Cerebellar nuclear complex (tissue), 1 donor: Measurements from ENCODE around the gene SLC9A9.

Source experiments
- DNase-seq, 2 experiments: peaks; one replicate each; lab custom pipeline; 2025; lab: John Stamatoyannopoulos, UW

SLC9A9 gene

GRCh38 chr3:143693506-143693905 is 154.8 kb downstream of the SLC9A9 start:
- DNase-seq = no peak

- DNase-seq = no peak
Measured at GRCh38 chr3:143686638-143687197, 161.6 kb downstream of the SLC9A9 start.

GRCh38 chr3:143685491-143685890 is 162.8 kb downstream of the SLC9A9 start:
- DNase-seq = no peak

- DNase-seq = no peak
Measured at GRCh38 chr3:143677430-143677829, 170.8 kb downstream of the SLC9A9 start.

- no peak for DNase-seq
Measured at GRCh38 chr3:143676747-143677146, 171.5 kb downstream of the SLC9A9 start.

GRCh38 chr3:143676021-143676420 is 172.2 kb downstream of the SLC9A9 start:
- no peak for DNase-seq

DNA sequence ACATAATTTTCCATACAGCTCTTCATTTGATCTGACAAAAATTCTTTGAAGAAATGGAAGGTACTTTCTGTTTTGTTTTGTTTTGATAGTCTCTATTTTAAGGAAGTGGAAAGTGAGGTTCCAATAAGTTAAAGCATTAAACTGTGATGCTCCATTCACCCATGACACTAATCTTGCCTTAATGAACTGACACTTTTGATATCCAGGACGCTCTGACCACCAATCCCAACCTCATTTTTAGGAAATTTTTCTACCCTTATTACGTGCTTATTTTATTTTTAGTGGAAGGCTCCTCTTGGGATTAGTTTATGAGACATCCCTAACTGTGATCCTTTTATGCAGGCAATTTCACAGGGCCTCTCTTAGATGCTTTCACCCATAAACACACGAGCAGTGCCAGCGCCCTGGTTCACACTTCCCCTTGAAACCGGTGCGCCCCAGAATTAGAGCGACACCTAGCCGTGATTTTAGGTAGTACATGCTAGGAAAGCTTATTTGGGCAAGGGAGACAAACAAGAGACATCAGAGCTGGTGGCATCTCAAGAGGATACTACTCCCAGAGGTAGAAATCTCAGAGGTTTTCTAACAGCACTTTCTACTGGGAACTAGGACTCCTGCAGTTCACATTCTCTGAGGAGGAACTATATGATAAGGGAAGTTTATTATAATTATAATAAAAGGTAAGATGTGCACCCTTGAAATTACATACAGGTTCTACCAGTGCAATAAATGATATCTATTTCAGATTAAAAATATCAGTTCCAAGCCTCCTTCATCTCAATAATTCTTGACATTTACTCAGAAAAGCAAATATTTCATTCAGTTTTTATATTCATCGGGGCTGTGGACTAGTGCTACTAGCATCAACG is 173.9 kb downstream of the SLC9A9 start:
- no peak for DNase-seq

- no peak for DNase-seq
Measured at GRCh38 chr3:143672396-143673165, 175.7 kb downstream of the SLC9A9 start.

- no peak for DNase-seq
Measured at GRCh38 chr3:143671626-143672025, 176.6 kb downstream of the SLC9A9 start.

GRCh38 chr3:143668924-143669790 is 179.1 kb downstream of the SLC9A9 start:
- DNase-seq = no peak

DNA sequence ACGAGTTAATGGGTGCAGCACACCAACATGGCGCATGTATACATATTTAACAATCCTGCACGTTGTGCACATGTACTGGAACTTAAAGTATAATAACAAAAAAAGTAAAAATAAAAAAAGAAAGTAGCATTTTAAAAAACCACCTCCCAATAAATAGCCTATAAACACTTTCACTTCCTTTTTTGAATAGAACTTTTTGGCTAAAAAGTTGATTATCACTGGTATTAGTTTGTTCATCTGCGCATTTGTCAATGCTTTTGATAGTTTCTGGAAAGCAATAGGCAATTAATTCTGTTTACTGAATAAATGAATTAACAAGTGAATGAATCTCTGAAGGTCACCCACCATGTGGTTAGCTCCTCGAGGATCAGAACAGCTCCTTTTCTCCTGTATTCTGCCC is 179.9 kb downstream of the SLC9A9 start:
- DNase-seq = no peak

GRCh38 chr3:143661677-143662076 is 186.6 kb downstream of the SLC9A9 start:
- no peak for DNase-seq

DNA sequence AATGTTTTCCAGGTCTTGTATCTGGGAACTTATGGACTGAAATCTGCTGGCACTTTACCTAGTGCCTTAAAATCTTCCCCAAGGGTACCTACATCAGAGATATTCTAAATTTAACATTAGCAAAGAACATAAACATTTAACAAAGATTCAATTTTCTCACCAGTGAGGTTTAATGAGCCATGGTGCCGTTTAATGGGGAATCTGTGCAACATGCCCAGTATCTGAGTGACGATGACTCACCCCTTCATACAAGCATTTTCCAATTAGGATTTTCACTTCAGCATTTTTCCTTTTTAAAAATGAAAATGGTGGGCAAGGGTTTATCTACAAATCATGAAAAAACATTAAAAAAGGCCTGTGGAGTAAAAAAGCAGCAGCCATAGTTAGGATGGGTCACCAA is 189.4 kb downstream of the SLC9A9 start:
- DNase-seq = no peak

DNA sequence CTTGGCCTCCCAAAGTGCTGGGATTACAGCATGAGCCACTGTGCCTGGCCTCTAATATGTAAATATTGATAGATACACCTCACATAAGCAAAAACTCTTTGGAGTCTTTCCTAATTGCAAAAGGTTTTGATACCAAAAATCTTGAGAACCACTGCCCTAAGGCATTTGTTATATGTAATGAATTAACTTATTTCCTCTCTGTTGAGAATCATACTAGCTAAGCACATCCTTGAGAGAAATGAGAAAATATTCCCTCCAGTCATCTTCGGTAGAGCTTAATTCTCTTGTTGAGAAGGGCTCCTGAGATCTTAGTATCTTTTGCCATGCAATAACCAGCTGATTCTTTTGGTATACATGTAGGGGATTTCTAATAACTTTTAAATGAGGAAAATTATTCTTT is 190.2 kb downstream of the SLC9A9 start:
- no peak for DNase-seq

DNA sequence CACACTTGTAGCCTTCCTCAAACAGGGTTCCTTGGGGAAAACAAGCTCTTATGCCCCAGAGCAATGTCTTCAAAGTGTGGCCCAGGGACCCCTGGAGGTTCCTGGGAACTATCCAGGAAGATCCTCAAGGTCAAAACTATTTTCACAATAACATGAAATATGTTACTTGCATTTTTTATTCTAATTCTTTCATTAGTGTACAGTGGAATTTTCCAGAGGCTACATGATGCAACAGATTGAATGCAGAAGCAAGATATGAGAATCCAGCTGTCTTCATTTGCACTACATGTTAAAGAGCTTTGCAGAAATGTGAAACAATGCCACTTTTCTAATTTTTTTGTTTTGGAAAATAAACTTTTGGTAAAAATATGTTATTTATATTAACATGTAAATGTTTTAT is 190.9 kb downstream of the SLC9A9 start:
- no peak for DNase-seq

GRCh38 chr3:143654906-143655305 is 193.4 kb downstream of the SLC9A9 start:
- no peak for DNase-seq

- DNase-seq = no peak
Measured at GRCh38 chr3:143653935-143654334, 194.3 kb downstream of the SLC9A9 start.

DNA sequence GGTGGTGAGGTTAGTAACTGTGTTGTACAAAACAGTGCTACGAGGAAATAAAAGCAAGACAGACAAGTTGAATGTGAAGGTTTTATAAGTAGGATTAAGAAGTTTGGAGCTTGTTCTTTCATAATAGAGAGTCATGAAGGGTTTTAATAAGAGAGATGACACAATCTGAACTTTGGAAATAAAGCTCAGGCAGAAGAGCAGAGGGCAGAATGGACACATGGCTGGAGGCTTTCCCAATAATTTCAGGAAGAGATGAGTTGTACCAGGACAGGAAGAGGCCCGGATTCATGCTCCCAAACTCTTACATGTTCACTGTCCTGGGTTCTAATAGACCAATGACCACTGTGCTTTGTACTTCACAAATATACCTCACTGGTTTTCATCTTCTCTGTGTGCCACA is 194.8 kb downstream of the SLC9A9 start:
- DNase-seq = no peak

- no peak for DNase-seq
Measured at GRCh38 chr3:143652118-143652517, 196.2 kb downstream of the SLC9A9 start.

GRCh38 chr3:143650827-143651226 is 197.4 kb downstream of the SLC9A9 start:
- no peak for DNase-seq

DNA sequence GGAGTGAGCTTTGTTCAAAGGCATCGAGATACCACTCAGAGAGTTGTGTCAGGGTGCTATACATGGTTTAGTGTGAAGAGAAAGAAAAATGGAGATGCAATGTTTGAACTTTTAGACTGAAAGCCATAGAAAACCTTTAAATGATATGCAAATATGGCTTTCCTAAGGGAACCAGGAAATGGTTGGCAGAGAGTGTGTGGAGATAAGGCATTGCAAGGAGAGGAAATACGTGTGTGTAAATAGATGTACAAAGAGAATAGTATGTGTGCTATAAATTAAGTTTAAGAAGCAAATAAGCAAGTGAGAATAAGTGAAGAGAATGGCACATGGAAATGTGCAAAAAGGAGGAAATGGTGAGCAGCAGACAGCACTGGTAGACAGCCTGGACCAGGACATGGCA is 198.1 kb downstream of the SLC9A9 start:
- DNase-seq = no peak

DNA sequence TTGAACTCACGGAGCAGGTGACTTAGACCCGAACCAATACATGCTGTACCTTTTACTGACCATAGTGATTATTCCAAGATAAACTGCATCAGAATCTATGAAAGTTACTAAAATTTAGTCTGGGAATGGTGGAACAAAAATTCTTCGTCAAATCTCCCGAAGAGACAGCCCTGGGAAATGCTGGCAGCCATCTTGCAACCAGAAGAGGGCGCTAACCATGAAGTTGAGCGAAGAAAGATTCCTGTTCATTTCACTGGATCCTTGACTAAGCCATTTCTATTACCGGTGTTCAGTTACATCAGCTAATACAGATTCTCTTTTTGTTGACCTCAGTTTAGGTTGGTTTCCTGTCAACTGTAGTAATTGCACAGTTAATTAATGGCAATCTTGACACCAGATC is 199.6 kb downstream of the SLC9A9 start:
- no peak for DNase-seq
